ENCODE data around the gene TRABD. TPM values are rescaled to one million over a fixed set of nuclear protein-coding genes. Genes with fewer than 3 reads are reported as not detected.

Gene TRABD
- total and polyA plus RNA-seq, 7 donors = 14.2 to 88.1 (median 21.4) TPM

GRCh38 chr22:50200461-50201190 lies 14.9 kb downstream of the TRABD start, which contains the start of gene SELENOO:
Gene SELENOO, plus strand, starts transcription at chr22:50201011. Its CDS starts 26 bp downstream, at chr22:50201037.
- Histone ChIP-seq H3K27ac (peak within 1 kb of the TSS; percentile 79 to 89 (median 86)), H3K4me1 (peaks cover 0 to 32% (median 24%) of the 10 kb centered on the region in 4 donors), H3K36me3 (peaks cover 0 to 35% (median 4%) of the 10 kb centered on the region in 4 donors), H3K9me3 (no peaks in the 10 kb centered on the region), H3K27me3 (no peaks in the 10 kb centered on the region), H3K4me3 (peak within 1 kb of the TSS; percentile 42 to 89 (median 84))
- peak; percentile 95 for DNase-seq
- WGBS, 2 donors = 0% methylated on average over 105 of the region's 105 CpGs
- intact Hi-C loops (cut with DNase I) = loop anchor here (2.0 to 10.0 kb wide), 3 partner anchors 16 to 416 kb away; partner anchors contain the start of gene TRABD
- TF ChIP-seq POLR2AphosphoS5 (IDR thresholded peaks at IDR 0.05) (peak; percentile 75 to 95 (median 90)), POLR2A (IDR thresholded peaks at IDR 0.05) (peak; percentile 24 to 52), CTCF (IDR thresholded peaks at IDR 0.05) (no peak)

GRCh38 chr22:50201191-50202129 lies 15.7 kb downstream of the TRABD start:
- Histone ChIP-seq H3K4me1 (peaks cover 0 to 37% (median 26%) of the 10 kb centered on the region in 4 donors), H3K9me3 (no peaks in the 10 kb centered on the region), H3K4me3 (peak overlapping the region; percentile 42 to 89 (median 84)), H3K27ac (peak overlapping the region; percentile 79 to 89 (median 86)), H3K27me3 (no peaks in the 10 kb centered on the region), H3K36me3 (peaks cover 0 to 39% (median 6%) of the 10 kb centered on the region in 4 donors)
- no peak for DNase-seq
- no peak for TF ChIP-seq EP300 (IDR thresholded peaks at IDR 0.05)
- TF ChIP-seq POLR2AphosphoS5 (IDR thresholded peaks at IDR 0.05) = no peak
- intact Hi-C loops (cut with DNase I) = loop anchor here (2.0 to 10.0 kb wide), 3 partner anchors 17 to 417 kb away; partner anchors contain the start of gene TRABD
- 1% methylated on average over 115 of the region's 115 CpGs for WGBS, 2 donors

- TF ChIP-seq POLR2A (IDR thresholded peaks at IDR 0.05) (no peak), CTCF (IDR thresholded peaks at IDR 0.05) (no peak), POLR2AphosphoS5 (IDR thresholded peaks at IDR 0.05) (no peak), EP300 (IDR thresholded peaks at IDR 0.05) (no peak)
- no peak overlapping the region for H3K27ac ChIP-seq
- intact Hi-C loops (cut with DNase I) = loop anchor here (5.0 to 10.0 kb wide), 2 partner anchors 270 to 417 kb away; no protein-coding TSS in a partner anchor
- H3K36me3 ChIP-seq = peaks cover 0 to 41% (median 8%) of the 10 kb centered on the region in 4 donors
- no peaks in the 10 kb centered on the region for H3K9me3 ChIP-seq
- peaks cover 0 to 41% (median 29%) of the 10 kb centered on the region in 4 donors for H3K4me1 ChIP-seq
- no peaks in the 10 kb centered on the region for H3K27me3 ChIP-seq
- WGBS, 2 donors = 48 to 64% methylated on average over 13 of the region's 13 CpGs
- DNase-seq = no peak
- peak overlapping the region; percentile 42 to 89 (median 84) for H3K4me3 ChIP-seq
These were observed 16.5 kb downstream of the TRABD start for GRCh38 chr22:50202130-50202666.

GRCh38 chr22:50203288-50203687 lies 17.6 kb downstream of the TRABD start:
- intact Hi-C loops (cut with DNase I) = loop anchor here (5.0 to 10.0 kb wide), 2 partner anchors 271 to 418 kb away; no protein-coding TSS in a partner anchor
- Histone ChIP-seq H3K36me3 (peaks cover 0 to 39% (median 11%) of the 10 kb centered on the region in 4 donors), H3K27me3 (no peaks in the 10 kb centered on the region), H3K9me3 (no peaks in the 10 kb centered on the region), H3K27ac (no peak overlapping the region), H3K4me1 (peaks cover 0 to 41% (median 31%) of the 10 kb centered on the region in 4 donors), H3K4me3 (no peak overlapping the region)
- TF ChIP-seq CTCF (IDR thresholded peaks at IDR 0.05) = no peak
- TF ChIP-seq POLR2A (IDR thresholded peaks at IDR 0.05) = no peak
- TF ChIP-seq POLR2AphosphoS5 (IDR thresholded peaks at IDR 0.05) = no peak
- no peak for TF ChIP-seq EP300 (IDR thresholded peaks at IDR 0.05)
- 98 to 100% methylated on average over 1 of the region's 1 CpG for whole genome bisulfite sequencing, 2 donors
- no peak for DNase-seq

All from sigmoid colon (tissue), 7 donors.